ENCODE results near the gene TEDC2. TPM values are rescaled to one million over a fixed set of nuclear protein-coding genes. Genes with fewer than 3 reads are reported as not detected.
A peak's percentile ranks its signal among the peaks of the same experiment; 100 is the strongest.

Gene TEDC2
- total and polyA plus RNA-seq, 9 of the 15 experiments (the other 6 are each of a cell fraction or from before 2014, with no cell fraction given): 0.75 to 57.0 (median 17.6) TPM

- 5% methylated on average over 2 of the region's 2 CpGs for WGBS (ENCODE audit: insufficient coverage, low coverage, missing lambda C conversion rate)
- no peak overlapping the region for H3K4me3 ChIP-seq
- no peak overlapping the region for H3K9ac ChIP-seq (ENCODE audit: insufficient read depth in 1 of 2, low read depth in 2 of 2, low read length in 2 of 2)
- H3K9me3 ChIP-seq (replicated peaks; ENCODE audit: control insufficient read depth, insufficient read depth, low read depth, low read length): no peaks in the 10 kb centered on the region
- no peaks in the 10 kb centered on the region for H3K36me3 ChIP-seq (ENCODE audit: control insufficient read depth, insufficient read depth, low read length)
- H3K4me1 ChIP-seq (replicated peaks in 1 of 2; ENCODE audit: control insufficient read depth in 2 of 2, insufficient read depth in 2 of 2, low read length in 2 of 2): peaks cover 10 to 11% of the 10 kb centered on the region in 2 experiments
- no TSS peak for BruUV-seq (replicated peaks)
- no peaks in the 10 kb centered on the region for H3K9me1 ChIP-seq (ENCODE audit: control insufficient read depth, insufficient read depth, low read length)
- DNase-seq (ENCODE audit: extremely low read depth in 1 of 4, low spot score in 3 of 4) (no peak), FAIRE-seq (no peak), ATAC-seq (no peak)
- intact Hi-C loops (cut with micrococcal nuclease) (no loop called here), in situ Hi-C loops (cut with MboI) (no loop called here)
- no peaks in the 10 kb centered on the region for H3K79me2 ChIP-seq (ENCODE audit: control insufficient read depth, insufficient read depth, low read length)
- no peak overlapping the region for H3K4me2 ChIP-seq (ENCODE audit: insufficient read depth, low read length)
- POLR2A ChIA-PET: no interaction called here
- no peaks in the 10 kb centered on the region; a peak in 1 of 5 replicates for H3K27me3 ChIP-seq (ENCODE audit: control insufficient read depth in 2 of 2, insufficient read depth in 2 of 2, low read length in 2 of 2)
- CTCF ChIA-PET (ENCODE audit: low intra/inter-chr PET ratio): no interaction called here
- no peak overlapping the region for H3K27ac ChIP-seq (ENCODE audit: extremely low read depth, low read depth, low read length)
- no peak overlapping the region for H2AFZ ChIP-seq (ENCODE audit: low read depth, low read length)
- H4K20me1 ChIP-seq (replicated peaks; ENCODE audit: control insufficient read depth, insufficient read depth, low read length): no peaks in the 10 kb centered on the region
- TF ChIP-seq NFIC (IDR thresholded peaks at IDR 0.05): peak; percentile 56
- no peak for TF ChIP-seq MLX (CRISPR knock-in tag; conservative IDR thresholded peaks at IDR 0.05)
These were observed 44.8 kb upstream of the TEDC2 start for GRCh38 chr16:2415085-2415484.

- Histone ChIP-seq H3K4me3 (no peak overlapping the region), H3K27ac (ENCODE audit: extremely low read depth, low read depth, low read length) (no peak overlapping the region), H3K79me2 (ENCODE audit: control insufficient read depth, insufficient read depth, low read length) (no peaks in the 10 kb centered on the region), H3K27me3 (ENCODE audit: control insufficient read depth in 2 of 2, insufficient read depth in 2 of 2, low read length in 2 of 2) (no peaks in the 10 kb centered on the region), H2AFZ (ENCODE audit: low read depth, low read length) (no peak overlapping the region), H3K9me1 (ENCODE audit: control insufficient read depth, insufficient read depth, low read length) (no peaks in the 10 kb centered on the region), H3K4me2 (ENCODE audit: insufficient read depth, low read length) (no peak overlapping the region), H3K4me1 (replicated peaks in 1 of 2; ENCODE audit: control insufficient read depth in 2 of 2, insufficient read depth in 2 of 2, low read length in 2 of 2) (peaks cover 15 to 19% of the 10 kb centered on the region in 2 experiments; a peak in 4 of 5 replicates), H3K9ac (ENCODE audit: insufficient read depth in 1 of 2, low read depth in 2 of 2, low read length in 2 of 2) (no peak overlapping the region), H3K9me3 (replicated peaks; ENCODE audit: control insufficient read depth, insufficient read depth, low read depth, low read length) (no peaks in the 10 kb centered on the region), H4K20me1 (replicated peaks; ENCODE audit: control insufficient read depth, insufficient read depth, low read length) (no peaks in the 10 kb centered on the region), H3K36me3 (ENCODE audit: control insufficient read depth, insufficient read depth, low read length) (no peaks in the 10 kb centered on the region)
- DNase-seq (ENCODE audit: extremely low read depth in 1 of 4, low spot score in 3 of 4): no peak
- in situ Hi-C loops (cut with MboI): no loop called here
- no TSS peak for BruUV-seq (replicated peaks)
- intact Hi-C loops (cut with micrococcal nuclease): no loop called here
- no peak for FAIRE-seq
- POLR2A ChIA-PET: no interaction called here
- CTCF ChIA-PET (ENCODE audit: low intra/inter-chr PET ratio): no interaction called here
- no peak for ATAC-seq
- TF ChIP-seq TRIM28 (IDR thresholded peaks at IDR 0.05): no peak
- no peak for TF ChIP-seq STAG1 (CRISPR knock-in tag; IDR thresholded peaks at IDR 0.05; ENCODE audit: borderline replicate concordance)
- no peak for TF ChIP-seq E2F8 (IDR thresholded peaks at IDR 0.05; ENCODE audit: low read depth, partially characterized antibody)
- peak; percentile 28; the same call in 1 of the 2 replicates for TF ChIP-seq MEF2A (IDR thresholded peaks at IDR 0.05; ENCODE audit: control insufficient read depth, low read depth, low read length)
- no peak for TF ChIP-seq ZNF263 (CRISPR knock-in tag; IDR thresholded peaks at IDR 0.05; ENCODE audit: borderline replicate concordance)
- no peak for TF ChIP-seq MNT (conservative IDR thresholded peaks at IDR 0.05)
These were observed 39.9 kb upstream of the TEDC2 start for GRCh38 chr16:2420035-2420434.

Data from K562 (cell line).